Fibroblast of skin of abdomen (primary cell): ENCODE measurements around the gene FIGNL2.
"Not testable (repeated sequence)": the region's sequence is repeated elsewhere in the genome, so short reads cannot be mapped to it uniquely, and the experiment has no call there.

Experiments
- DNase-seq: peaks from one replicate; pipeline ENCODE4 v3.0.0-alpha.2; 2013

The FIGNL2 gene

DNA sequence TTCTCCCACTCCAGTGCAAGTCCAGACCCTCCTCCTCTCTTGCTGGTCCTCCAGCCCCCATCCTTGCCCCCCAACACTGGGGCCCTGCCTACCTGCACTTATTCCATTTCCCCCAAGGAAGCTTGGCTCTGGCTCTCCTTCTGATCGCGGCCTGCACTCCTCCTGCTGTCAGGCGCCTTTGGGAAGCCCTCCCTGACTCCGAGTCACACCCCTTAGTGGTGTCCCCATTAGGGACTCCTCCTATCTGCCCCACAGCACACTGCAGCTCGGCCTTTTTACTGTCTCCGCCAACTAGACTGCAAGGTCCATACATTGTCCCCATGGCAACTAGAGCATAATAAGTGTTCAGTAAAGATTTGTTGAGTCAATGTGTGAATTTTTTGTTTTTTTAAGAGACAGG, 32.9 kb downstream of the FIGNL2 start:
- DNase-seq = no peak

DNA sequence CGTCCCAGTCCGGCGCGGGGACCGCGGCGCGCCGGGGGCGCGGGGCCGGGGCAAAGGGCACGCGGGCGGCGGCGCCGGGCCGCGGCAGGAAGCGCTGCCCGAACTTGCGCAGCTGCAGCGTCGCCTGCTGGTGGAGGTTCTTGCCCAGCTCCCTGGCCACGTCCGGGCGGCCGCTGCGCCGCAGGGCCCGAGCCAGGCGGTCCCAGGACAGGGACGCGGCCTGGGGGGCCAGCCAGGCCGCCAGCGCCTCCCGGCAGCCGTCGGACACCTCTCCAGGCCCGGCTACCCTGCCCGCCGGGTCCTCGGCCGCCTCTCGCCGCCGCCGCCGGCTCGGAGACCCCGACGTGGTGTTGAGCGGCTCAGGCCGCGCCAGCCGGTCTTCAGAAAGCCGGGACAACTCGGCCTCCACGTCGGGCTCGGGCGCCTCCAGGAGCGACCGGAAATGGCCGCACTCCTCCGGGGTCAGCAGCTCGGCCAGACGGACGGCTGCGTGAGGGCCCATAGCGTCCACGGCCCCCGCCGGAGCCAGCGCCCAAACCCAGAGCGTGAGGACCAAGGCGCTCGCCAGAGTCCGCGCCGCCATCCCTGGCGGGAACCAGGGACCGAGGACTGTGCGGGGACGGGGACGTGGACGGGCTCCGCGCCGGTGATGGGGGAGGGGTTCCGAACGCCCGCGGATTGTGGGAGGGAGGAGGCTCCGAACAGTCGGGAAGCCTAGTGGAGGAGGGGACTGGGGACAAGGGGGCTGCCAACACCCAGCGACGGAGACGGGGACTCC, 34.0 kb downstream of the FIGNL2 start:
- DNase-seq = peak; percentile 75

DNA sequence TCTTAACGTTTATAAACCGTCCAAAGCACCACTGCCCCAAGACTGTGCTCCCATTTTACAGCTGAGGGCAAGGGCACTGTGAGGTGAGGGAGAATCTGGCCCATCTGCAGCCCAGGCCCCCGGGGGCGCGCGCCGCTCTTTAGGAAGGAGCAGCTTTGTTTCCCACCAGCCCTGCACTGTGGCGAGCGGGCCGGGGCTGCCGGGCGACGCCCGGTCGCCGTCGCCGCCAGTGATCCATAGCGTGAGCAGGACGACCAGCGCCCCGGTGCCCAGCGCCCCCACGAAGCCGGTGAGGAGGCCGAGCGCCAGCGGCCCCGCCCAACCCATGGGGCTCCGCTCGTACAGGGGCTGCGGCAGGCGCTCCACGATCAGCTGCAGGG, 34.6 kb downstream of the FIGNL2 start:
- no peak for DNase-seq

DNA sequence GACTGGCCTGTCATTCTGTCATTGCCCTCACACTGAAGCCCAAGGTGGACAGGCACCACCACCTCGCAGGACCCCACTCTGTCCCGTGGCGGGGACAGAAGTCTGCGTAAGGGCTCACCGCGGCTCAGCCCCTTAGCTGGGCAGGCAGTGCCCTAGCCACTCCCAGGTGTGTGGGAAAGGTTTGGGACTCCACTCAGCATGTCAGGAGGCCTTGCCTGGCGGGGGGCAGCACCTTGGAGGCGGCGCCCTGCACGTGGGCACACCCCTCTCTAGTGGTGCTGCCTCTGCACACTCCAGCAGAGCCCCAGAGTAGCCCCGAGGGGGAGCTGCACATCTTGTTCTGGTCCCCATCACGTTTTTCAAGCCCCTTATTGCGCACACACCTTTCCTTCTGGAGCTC, 35.6 kb downstream of the FIGNL2 start:
- no peak for DNase-seq

DNA sequence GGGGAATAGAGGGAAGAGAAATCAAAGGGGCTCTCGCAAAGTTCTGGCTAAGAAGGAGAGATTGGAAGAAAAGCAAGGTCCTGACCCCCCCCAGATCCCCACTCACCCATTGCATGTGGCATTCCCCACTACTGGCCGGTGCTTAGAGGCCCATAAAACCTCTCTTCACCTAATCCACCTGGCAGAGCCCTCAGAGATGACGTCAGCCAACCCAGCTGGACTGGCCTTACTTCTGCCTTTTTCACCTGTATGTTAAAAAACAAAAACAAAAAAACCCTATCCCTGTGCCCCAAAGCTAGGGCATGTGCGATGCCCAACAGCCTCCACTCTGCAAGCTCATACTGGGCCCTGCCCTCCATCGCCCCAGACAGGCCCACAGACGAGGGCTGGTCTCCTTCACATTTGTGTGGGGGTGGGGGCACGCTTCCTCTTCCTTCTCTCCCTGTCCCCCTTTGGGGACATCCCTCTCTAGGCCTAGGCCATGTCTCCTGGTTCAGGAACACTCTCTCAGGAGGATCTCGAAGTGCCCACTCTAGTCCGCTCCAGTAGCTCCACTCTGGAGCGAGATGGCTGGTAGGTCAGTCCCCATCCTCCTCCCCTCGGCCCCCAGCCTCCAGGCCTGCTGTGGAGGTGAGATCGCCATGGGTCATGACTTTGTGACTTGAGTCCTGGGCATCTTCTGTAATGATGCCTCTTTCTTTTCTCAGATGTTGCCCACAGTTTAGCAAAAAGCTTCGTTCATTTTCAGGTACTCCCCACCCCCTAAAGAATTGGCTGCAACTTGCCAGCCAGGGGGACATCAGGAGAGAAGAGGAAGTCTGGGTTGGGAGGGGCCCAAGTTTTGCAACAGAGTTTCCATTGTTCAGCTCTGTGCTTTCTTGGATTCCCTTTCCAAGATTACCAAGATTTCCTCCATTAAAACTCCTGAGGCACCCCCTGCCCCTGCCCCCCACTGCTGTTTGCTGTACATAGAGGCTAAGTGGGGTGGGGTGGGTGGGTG, 37.0 kb downstream of the FIGNL2 start:
- no peak for DNase-seq

DNA sequence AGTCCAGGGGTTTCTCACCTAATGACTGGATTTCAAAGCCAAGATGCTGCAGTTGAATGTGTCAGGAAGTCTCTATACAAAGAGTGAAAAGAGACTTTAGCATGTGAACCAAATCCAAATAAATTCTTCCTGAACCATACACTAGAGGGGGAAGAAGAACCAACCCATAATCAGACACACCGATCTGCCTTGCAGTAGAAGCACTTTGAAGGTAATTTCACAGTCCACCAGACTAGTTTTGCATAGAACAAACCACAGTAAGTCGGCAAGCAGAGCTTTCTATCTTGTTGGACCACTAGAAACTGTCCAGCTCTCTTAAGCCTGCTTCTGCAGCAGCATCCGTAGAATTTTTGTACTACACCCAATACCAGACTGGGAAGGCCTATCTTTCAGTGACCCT, 39.3 kb downstream of the FIGNL2 start:
- no peak for DNase-seq

DNA sequence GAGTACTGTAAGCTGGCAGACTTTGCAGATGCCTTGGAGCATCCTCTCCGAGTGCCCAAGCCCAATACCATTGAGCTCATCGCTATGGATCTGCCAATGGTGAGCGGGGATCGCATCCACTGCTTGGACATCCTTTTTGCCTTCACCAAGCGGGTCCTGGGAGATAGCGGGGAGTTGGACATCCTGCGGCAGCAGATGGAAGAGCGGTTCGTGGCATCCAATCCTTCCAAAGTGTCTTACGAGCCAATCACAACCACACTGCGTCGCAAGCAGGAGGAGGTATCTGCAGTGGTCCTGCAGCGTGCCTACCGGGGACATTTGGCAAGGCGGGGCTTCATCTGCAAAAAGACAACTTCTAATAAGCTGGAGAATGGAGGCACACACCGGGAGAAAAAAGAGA, 41.6 kb downstream of the FIGNL2 start:
- DNase-seq = no peak

DNA sequence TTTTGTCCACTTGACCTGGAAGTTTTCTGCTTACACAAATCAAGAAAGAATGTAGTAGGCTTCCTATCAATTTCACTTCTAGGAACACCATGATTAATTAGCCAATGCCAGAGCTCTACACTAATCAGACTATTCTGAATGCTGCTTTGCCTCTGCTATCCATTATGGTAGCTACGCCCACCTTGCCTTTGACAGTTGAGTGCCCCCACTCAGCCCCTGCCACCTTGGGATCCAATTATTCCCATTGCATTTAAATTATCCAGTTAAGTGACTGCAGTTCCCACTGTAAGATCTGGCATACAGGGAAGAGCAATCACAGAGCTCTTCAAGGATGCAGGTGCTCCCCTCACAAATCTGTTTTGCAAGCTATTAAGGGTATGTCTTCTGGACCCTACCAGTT, 47.5 kb downstream of the FIGNL2 start:
- no peak for DNase-seq

DNA sequence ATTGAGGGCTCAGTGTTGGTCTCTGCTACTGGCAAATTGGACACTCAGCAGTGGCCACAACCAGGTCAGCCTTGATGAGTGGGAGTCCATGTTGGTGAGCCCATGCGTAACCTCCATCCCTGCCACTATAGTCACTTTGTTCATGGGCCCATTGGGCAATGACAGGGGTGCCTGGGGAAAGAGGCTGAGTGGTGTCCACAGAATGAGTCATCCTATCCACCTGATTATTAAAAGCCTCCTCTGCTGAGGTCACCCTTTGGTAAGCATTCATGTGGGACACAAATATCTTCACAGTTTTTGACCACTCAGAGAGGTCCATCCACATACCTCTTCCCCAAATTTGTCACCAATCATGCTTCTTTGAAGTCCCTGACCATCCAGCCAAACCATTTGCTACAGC, 50.0 kb downstream of the FIGNL2 start:
- no peak for DNase-seq

DNA sequence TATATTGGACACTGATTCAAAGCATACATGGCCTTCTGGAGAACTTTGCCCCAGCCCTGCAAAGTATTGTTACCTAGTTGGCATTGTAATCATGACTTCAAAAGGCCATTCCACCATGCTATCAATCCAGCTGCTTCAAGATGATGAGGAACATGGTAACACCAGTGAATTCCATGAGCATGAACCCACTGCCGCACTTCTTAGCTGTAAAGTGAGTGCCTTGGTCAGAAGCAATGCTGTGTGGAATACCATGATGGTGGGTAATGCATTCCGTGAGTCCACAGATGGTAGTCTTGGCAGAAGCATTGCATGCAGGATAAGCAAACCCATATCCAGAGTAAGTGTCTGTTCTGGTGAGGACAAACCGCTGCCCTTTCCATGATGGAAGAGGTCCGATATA, 50.5 kb downstream of the FIGNL2 start:
- not testable (repeated sequence) for DNase-seq

DNA sequence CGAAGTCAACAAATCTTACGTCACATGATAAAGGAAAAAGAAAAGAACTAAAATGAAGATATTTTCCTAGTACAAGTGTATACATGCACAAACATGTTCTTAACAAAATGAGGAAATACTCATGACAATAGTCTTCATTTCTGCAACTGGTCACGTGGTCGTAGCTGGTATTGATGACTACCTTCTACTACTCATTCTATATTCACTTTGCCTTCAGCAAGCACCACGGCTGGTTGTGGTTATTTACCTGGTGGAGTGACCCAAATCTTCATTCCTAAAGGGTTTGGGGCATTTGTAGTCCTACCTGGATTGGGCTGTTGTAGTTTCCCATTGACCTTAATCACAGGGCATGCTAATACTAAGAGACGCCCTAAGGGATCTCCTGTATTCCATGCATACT, 51.2 kb downstream of the FIGNL2 start:
- no peak for DNase-seq

DNA sequence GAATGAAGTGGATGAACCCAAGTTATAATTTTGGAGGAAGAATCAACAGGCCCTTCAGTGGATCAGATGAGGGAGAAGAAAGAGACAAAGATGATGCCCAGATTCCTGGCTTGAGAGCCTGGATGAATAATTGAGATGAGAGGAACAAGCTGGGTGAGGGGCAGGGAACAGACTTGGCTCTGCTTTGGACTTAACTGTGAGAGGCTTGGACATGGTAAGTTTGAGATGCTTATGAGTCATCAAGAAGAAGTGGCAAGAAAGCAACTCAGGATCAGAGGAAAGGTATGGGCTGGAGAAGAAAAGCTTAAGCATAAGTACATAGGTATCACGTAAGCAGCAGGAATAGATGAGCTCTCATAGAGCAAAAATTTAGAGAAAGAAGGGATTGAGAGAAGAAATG, 55.3 kb downstream of the FIGNL2 start:
- peak; percentile 48 for DNase-seq

DNA sequence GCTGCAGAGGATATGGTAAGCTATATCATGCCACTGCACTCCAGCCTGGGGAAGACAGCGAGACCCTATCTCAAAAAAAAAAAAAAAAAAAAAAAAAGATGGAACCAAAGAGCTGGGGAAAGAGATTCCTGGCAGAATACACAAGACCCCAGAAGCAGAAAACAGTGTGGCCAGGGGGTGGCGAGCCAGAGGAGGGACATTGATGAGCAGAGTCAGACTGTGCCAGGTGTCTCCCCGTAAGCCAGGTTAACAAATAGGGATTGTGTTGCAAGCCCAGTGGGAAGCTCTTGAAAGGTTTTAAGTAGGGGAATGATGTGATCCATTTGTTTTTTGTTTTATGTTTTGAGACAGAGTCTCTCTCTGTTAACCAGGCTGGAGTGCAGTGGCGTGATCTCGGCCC, 56.1 kb downstream of the FIGNL2 start:
- no peak for DNase-seq

DNA sequence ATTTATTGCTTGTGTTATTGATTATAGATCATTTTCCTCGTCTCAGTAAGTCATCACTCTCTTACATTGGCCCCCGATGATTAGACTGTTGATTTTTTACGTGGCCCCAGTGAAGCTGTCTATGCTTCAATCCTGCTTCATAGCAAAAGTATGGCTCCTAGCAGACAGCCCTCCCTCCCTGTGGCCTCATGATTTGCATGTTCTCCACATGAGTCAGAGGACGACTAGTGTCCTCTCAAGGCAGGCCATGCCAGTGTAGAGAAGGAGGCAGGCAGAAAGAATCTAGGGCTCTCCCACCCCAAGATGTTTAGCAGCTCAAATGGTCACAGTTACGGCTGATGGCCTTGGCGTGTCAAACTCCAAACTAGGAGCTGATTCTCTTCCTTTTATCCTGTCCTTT, 59.6 kb downstream of the FIGNL2 start:
- DNase-seq = peak; percentile 85

DNA sequence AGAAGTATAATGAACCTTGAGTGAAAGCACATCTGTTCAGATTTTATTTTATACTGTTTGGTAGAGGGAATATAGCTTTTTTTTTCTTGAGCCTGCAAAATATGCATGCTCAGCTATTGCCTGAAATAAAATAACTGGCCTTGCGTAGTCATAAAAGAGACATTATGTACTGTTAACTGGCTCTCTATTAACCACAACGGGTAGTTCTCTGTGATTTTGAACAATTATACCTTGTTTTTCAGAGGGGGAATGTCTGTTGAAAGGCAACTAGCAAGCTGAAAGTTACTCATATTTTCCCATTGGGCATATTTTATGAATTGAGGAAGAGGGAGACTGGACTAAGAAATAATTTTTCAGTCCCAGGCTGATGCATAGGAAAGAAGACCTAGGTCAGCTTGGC, 62.6 kb downstream of the FIGNL2 start:
- DNase-seq = no peak

DNA sequence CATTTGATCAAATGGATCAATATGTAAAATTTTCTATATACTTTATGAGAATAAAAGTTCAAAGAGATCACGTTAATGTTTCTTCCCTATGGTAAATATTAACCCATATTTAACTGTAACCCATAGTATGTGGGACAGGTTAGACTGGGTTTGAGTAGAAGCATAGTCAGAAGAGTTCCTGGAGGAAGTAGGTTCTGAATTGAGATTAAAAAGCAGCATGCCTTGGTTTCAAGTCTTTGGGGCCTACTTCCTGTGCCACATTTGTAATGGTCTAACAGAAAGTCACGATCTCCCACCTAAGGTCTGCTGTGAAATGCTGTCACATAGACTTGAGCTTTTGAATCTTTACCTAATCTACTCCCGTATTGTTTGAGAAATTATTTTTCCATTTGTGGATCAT, 63.8 kb downstream of the FIGNL2 start:
- no peak for DNase-seq

DNA sequence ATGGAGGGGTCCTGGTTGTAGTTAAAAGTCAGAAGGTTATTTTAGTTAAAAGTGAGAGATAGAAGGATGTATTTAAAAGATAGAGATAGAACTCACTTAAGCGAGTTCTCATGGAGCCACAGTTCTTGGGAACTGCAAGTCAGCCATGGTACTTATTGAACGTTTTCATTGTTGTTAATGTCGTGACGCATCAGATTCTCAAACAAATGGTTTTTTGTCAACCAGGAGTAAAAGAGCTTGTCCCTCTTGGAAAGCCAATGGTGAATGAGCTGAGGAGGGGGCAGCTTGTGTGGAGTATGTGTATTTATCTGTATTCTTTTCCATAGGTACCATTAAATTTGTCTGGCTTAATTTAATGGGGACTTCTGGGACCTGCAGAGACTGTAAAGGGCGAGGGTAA, 68.6 kb downstream of the FIGNL2 start:
- DNase-seq = no peak

DNA sequence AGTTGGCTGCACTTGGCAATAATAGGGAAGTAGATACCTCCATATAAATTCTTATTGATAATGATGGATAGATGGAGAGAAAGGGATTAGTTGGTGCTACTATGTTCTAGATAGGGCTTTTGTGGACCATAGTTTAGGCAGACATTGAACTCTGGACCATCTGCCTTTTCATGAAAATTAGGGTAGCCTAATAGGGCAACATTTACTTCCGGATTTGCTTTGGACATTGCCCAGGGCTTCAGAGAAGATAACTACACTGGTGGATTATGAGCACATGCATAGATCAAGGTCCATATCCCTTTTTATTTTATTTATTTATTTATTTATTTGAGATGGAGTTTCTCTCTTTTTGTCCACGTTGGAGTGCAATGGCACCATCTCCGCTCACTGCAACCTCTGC, 70.5 kb downstream of the FIGNL2 start:
- DNase-seq = no peak

DNA sequence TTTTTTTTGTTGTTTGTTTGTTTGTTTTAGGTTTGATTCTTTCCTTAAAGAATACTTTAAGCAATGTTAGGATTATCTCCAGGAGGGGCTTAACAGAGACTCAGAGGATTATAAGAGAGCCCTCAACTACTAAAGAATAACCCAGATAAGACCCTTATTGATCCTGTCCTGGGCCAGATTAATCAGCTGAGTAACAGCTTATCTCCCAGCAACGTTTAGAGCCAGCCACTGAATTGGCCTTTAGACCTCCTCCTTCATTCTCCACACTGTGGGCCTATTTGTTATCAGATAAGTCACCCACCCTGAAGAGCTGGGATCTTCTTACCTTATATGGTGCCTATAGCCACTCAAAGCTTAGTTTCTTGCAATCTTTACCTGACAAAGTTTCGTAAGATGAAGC, 71.1 kb downstream of the FIGNL2 start:
- DNase-seq = no peak

DNA sequence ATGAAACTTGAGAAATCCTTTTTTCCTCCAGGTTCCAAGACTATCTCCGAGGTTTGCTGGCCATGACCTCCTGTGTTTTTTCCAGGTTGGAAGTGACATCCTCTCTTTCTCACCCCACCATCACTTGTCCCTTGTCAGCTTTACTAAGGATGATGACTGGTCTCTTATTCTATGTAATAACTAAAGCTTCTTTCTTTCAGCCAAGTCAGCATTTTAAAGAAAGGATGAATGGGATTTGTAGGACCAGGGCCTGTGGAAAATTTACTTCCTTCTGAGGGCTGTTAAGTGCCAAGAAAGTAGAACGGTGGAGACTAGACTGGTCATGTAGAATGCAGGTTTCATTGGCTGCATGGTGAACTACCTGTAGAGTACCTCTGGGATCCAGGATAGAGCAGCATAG, 73.6 kb downstream of the FIGNL2 start:
- DNase-seq = no peak

DNA sequence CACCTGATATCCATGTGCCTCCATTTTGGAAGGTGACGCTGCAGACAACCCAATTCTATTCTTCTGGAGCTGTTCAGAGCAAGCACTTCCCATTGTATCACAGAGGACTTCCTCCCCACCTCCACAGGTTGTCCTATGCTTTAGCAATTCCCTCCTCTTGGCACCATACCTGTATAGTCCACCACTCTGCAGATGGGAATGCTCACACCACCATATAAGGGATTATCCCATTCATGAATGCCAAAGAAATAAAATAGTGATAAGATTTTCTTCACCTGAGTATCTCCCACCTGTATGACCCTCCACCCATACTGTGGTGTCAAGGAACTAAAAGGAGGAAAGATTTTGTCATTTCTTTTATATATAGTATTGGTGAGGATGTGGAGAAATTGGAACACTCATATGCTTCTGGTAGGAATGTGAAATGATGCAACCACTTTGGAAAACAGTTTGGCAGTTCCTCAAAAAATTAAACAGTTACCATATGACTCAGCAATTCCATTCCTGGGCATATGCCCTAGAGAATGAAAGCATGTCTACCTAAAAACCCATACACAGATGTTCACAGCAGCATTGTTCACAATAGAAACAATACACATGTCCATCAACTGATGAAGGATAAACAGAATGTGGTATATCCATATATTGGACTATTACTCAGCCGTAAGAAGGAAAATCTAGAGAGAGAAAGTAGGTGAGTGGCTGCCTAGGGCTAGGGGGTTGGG, 75.2 kb downstream of the FIGNL2 start:
- peak; percentile 88 for DNase-seq

DNA sequence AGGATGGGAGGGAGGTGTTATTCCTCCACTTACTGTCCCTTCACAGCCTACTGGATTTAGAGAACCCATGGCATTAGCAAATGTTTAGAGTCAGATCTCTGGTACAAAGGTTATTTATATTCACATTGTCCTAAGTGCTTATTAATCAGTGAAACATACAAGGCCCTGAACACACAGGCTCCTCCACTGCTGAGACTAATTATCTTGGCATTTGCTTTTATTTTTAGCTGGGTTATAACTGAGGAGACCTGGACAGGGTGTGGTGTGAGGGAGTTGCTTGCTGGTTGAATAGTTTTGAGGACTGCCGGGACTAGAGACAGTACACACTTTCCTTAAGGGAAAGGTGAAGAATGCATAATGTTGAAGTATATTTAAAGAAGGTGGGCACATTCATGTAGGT, 77.5 kb downstream of the FIGNL2 start:
- DNase-seq = no peak
